Epithelial cell of umbilical artery (primary cell): ENCODE data around the gene HS3ST5. TPM values are rescaled to one million over a fixed set of nuclear protein-coding genes. Genes with fewer than 3 reads are reported as not detected.

ENCODE experiments used
- total RNA-seq: library from RNA; depleted of rRNA; stranded (reverse); fragments of >200 nt; gene quantifications from 2 replicates; pipeline ENCODE4 v1.2.3, GENCODE V29; 2014

HS3ST5 gene
- total RNA-seq = not detected in 2 replicates

GRCh38 chr6:114342826-114343781, at the start of gene HS3ST5:
Gene HS3ST5 (minus strand): TSS chr6:114343023. CDS start chr6:114062845, 280,178 bp downstream.

